Bronchial epithelial cell (primary cell): ENCODE results near the gene ITGB3BP. TPM values are rescaled to one million over a fixed set of nuclear protein-coding genes. Genes with fewer than 3 reads are reported as not detected.

Experiments
- DNase-seq: peaks from one replicate; pipeline ENCODE4 v3.0.0-alpha.2; 2010; ENCODE audit warnings: low read depth
- FAIRE-seq: peaks from 2 replicates; lab custom pipeline; 2011; peaks lifted over from hg19 to GRCh38; lab: Jason Lieb, UNC
- H3K27me3 ChIP-seq: 2 replicates; pipeline ENCODE4 v1.5.1; 2011; ENCODE audit warnings: low read length; ENCODE audit not compliant: control insufficient read depth, insufficient read depth
- H3K36me3 ChIP-seq: 2 replicates; pipeline ENCODE4 v1.5.1; 2011; ENCODE audit warnings: low read length; ENCODE audit not compliant: control insufficient read depth, insufficient read depth
- H3K4me3 ChIP-seq: 2 replicates; pipeline ENCODE4 v1.5.1; 2011; ENCODE audit warnings: mild to moderate bottlenecking, low read depth, low read length, control low read depth
- CTCF ChIP-seq: IDR thresholded peaks from 2 replicates; pipeline ENCODE4 v1.5.1; 2011; ENCODE audit warnings: mild to moderate bottlenecking, moderate library complexity, low read length, control low read depth, inconsistent platforms; ENCODE audit not compliant: insufficient read depth, severe bottlenecking
- total RNA-seq: library from RNA; depleted of rRNA; stranded (reverse); fragments of >200 nt; gene quantifications from 2 replicates; pipeline ENCODE4 v1.2.1, GENCODE V29; 2014

ITGB3BP gene
- total RNA-seq, 1 donor from 2014 or later: 7.4 TPM

- H3K36me3 ChIP-seq: no peaks in the 10 kb centered on the region
- H3K4me3 ChIP-seq: no peak overlapping the region
- TF ChIP-seq CTCF: peak; percentile 41
- no peak for FAIRE-seq
- H3K27me3 ChIP-seq: no peaks in the 10 kb centered on the region
- DNase-seq: peak; percentile 43
Observed at GRCh38 chr1:63557365-63557987, 34.5 kb upstream of the ITGB3BP start.

GRCh38 chr1:63555480-63555879, 32.5 kb upstream of the ITGB3BP start:
- Histone ChIP-seq H3K27me3 (no peaks in the 10 kb centered on the region), H3K36me3 (no peaks in the 10 kb centered on the region), H3K4me3 (no peak overlapping the region)
- FAIRE-seq: no peak
- no peak for DNase-seq
- TF ChIP-seq CTCF: no peak

- H3K36me3 ChIP-seq: no peaks in the 10 kb centered on the region
Observed at GRCh38 chr1:63548877-63549276, 25.9 kb upstream of the ITGB3BP start.

GRCh38 chr1:63548303-63548702, 25.3 kb upstream of the ITGB3BP start:
- no peak for TF ChIP-seq CTCF
- Histone ChIP-seq H3K27me3 (no peaks in the 10 kb centered on the region), H3K36me3 (no peaks in the 10 kb centered on the region), H3K4me3 (no peak overlapping the region)
- FAIRE-seq (no peak), DNase-seq (no peak)

More at GRCh38 chr1:63548877-63549276, 25.9 kb upstream of the ITGB3BP start:
- no peak for FAIRE-seq
- TF ChIP-seq CTCF: no peak
- H3K4me3 ChIP-seq: no peak overlapping the region
- no peaks in the 10 kb centered on the region for H3K27me3 ChIP-seq
- DNase-seq: no peak

- TF ChIP-seq CTCF: no peak
- no peaks in the 10 kb centered on the region for H3K36me3 ChIP-seq
- H3K27me3 ChIP-seq: no peaks in the 10 kb centered on the region
- peak; percentile 90 for FAIRE-seq
- no peak overlapping the region for H3K4me3 ChIP-seq
- DNase-seq: peak; percentile 99
Observed at GRCh38 chr1:63547621-63548294, 24.7 kb upstream of the ITGB3BP start.
